Psoas muscle (tissue), 8 donors: ENCODE data around the gene CXCL12. TPM values are rescaled to one million over a fixed set of nuclear protein-coding genes. Genes with fewer than 3 reads are reported as not detected.

Source experiments
- ATAC-seq, 4 donors: fragments of 200-7000 bp; cut with Tn5 transposase; one replicate each; pipeline ENCODE4 v1.9.1; 2020; ENCODE audit warnings: moderate library complexity in 3 of 4, mild to moderate bottlenecking in 2 of 4
- DNase-seq, 2 donors: peaks; one replicate each; pipeline ENCODE4 v3.0.0-alpha.2; 2020
- H3K27ac ChIP-seq: fragments of 200-600 bp; one replicate; pipeline ENCODE4 v1.8.0; 2022
- H3K27me3 ChIP-seq, 3 donors: fragments of 200-600 bp in 1 of 3; one replicate each; pipeline versions ENCODE4 v1.6.1 to v1.8.0; 2013 to 2022; ENCODE audit warnings: low read length in 2 of 3, mild to moderate bottlenecking in 2 of 3, moderate library complexity in 1 of 3; ENCODE audit not compliant: insufficient read depth in 3 of 3
- H3K36me3 ChIP-seq, 2 donors: fragments of 200-600 bp in 1 of 2; one replicate each; pipeline versions ENCODE4 v1.6.1 to v1.8.0; 2013 to 2022; ENCODE audit warnings: low read depth in 1 of 2, mild to moderate bottlenecking in 1 of 2, moderate library complexity in 1 of 2; ENCODE audit not compliant: insufficient read depth in 1 of 2
- H3K4me1 ChIP-seq: fragments of 200-600 bp; one replicate; pipeline ENCODE4 v1.8.0; 2022
- H3K4me3 ChIP-seq: fragments of 200-600 bp; one replicate; pipeline ENCODE4 v1.8.0; 2022; ENCODE audit warnings: mild to moderate bottlenecking
- H3K9me3 ChIP-seq: fragments of 200-600 bp; one replicate; pipeline ENCODE4 v1.8.0; 2022
- WGBS, 3 donors: extraction: QIAGEN DNeasy Blood & Tissue Kit; methylation state at CpG; one replicate each; pipeline versions ENCODE4 v1.1.6 to v1.1.7; 2013; 5-methylcytosine and 5-hydroxymethylcytosine counted together
- intact Hi-C, 2 donors: fragments of 100-400 bp; cut with DNase I; formaldehyde crosslinking; loops; one replicate each; pipeline versions ENCODE4 v1.11.0 to v1.14.2; 2022
- polyA plus RNA-seq, 3 donors: library from polyadenylated mRNA; stranded (reverse); fragments of 200-250 nt; gene quantifications; one replicate each; pipeline ENCODE4 v1.2.3, GENCODE V29; 2013
- total RNA-seq, 4 donors: library from RNA; stranded (reverse); fragmentation: NEBNext Ultra II Directional in 2 of 4; extraction: Animal tissue kit (Norgen Biotek cat#: 25700) in 2 of 4; gene quantifications; one replicate each; pipeline versions ENCODE4 v1.2.1 to v1.2.4, GENCODE V29; 2021 to 2023
- TF ChIP-seq, protein P1 (sequence below): fragments of 200-600 bp; IDR thresholded peaks from one replicate; pipeline ENCODE4 v1.8.0; 2022; ENCODE audit warnings: antibody characterized with exemption
- donor health status: healthy with polysubstance abuse.
- donor health status: DM: no; HTN: no; CAD: no; lungs with moderate emphysema.
- donor health status: Bipolar disorder and iron deficiency.
- donor health status: healthy.
- donor health status: DM: yes; HTN: yes; CAD: no.
- donor health status: DM: no; HTN: no; CAD: no.
- donor health status: DM: no; HTN: no; CAD: no.
- donor health status: DM: yes; HTN: yes; CAD: no.

CXCL12 gene
- total and polyA plus RNA-seq, 7 donors = 16.1 to 84.4 (median 40.4) TPM

DNA sequence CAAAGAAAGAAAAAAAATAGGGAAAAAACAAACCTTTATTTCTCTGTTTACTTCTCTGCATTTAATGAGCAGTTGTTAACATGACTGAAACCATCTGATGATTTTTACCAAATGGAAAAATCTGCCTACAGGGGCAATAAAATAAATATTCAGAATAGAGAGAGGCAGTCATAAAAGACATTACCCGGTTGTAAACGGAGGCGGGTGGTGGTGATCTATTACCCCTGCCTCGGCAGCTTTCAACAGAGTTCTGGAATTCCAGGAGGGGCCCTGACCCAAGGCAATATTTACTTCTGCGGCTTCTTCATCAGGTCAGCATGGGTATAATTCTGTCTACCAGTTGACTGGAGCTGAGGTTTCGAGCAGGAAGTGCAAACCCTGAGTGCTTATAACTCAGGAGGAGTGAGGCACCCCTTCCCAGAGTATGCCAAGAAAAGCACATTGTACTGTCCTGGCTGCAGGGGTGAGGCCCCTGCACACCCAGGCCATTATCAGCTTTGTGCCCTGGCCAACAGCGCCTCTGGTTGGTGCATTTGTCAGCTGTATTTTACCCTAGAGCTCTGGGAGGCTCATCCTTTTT lies 8.2 kb upstream of the CXCL12 start:
- Histone ChIP-seq H3K36me3 (no peaks in the 10 kb centered on the region), H3K9me3 (no peaks in the 10 kb centered on the region), H3K4me1 (peaks cover 3% of the 10 kb centered on the region), H3K4me3 (no peak overlapping the region), H3K27ac (no peak overlapping the region), H3K27me3 (no peaks in the 10 kb centered on the region)
- WGBS, 3 donors = 83 to 90% (median 87%) methylated on average over 7 of the region's 7 CpGs
- intact Hi-C loops = no loop called here
- TF ChIP-seq, protein P1, sequence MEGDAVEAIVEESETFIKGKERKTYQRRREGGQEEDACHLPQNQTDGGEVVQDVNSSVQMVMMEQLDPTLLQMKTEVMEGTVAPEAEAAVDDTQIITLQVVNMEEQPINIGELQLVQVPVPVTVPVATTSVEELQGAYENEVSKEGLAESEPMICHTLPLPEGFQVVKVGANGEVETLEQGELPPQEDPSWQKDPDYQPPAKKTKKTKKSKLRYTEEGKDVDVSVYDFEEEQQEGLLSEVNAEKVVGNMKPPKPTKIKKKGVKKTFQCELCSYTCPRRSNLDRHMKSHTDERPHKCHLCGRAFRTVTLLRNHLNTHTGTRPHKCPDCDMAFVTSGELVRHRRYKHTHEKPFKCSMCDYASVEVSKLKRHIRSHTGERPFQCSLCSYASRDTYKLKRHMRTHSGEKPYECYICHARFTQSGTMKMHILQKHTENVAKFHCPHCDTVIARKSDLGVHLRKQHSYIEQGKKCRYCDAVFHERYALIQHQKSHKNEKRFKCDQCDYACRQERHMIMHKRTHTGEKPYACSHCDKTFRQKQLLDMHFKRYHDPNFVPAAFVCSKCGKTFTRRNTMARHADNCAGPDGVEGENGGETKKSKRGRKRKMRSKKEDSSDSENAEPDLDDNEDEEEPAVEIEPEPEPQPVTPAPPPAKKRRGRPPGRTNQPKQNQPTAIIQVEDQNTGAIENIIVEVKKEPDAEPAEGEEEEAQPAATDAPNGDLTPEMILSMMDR = no peak
- ATAC-seq = no peak
- no peak for DNase-seq

DNA sequence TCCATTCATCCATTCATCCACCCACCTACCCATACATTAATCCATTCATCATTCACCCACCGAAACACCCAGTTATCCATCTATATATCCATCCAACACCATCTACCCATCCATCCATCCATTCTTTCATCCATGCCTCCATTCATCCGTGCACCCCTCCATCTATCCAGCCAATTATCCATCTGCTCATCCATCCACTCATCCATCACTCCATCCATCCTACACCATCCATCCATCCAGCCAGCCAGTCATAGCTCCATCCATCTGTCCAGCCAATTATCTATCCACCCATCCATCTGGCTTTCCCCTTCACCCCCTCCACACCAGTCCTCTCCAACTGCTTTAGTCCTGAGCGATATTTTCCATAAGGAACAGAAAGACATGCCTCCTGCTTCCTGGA lies 7.5 kb upstream of the CXCL12 start:
- TF ChIP-seq, protein P1 = no peak
- Histone ChIP-seq H3K4me3 (no peak overlapping the region), H3K27me3 (no peaks in the 10 kb centered on the region), H3K9me3 (no peaks in the 10 kb centered on the region), H3K27ac (no peak overlapping the region), H3K36me3 (no peaks in the 10 kb centered on the region), H3K4me1 (peaks cover 3% of the 10 kb centered on the region)
- DNase-seq (no peak), ATAC-seq (no peak)
- intact Hi-C loops = no loop called here
- 72 to 95% (median 81%) methylated on average over 3 of the region's 3 CpGs for WGBS, 3 donors

DNA sequence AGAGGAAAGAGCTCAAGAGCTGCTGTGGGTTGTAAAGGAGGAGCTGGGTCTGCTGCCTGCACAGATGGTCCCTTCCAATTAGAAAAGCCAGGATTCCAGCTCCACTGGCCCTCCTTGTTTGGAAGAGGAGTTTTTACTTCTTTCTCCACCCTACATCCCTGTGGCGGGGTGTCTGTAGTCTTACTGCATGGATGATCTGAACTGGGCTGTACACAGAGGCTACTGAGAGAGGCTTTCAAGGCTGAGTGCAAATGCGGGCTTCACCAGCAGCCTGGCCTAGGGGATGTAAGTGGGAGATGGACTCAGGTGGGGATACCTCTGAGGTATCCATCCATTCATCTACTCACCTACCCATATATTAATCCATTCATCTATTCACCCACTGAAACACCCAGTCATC lies 7.1 kb upstream of the CXCL12 start:
- Histone ChIP-seq H3K4me1 (peaks cover 5% of the 10 kb centered on the region), H3K4me3 (no peak overlapping the region), H3K36me3 (no peaks in the 10 kb centered on the region), H3K27ac (no peak overlapping the region), H3K27me3 (no peaks in the 10 kb centered on the region), H3K9me3 (no peaks in the 10 kb centered on the region)
- 96 to 100% (median 100%) methylated on average over 1 to 2 of the region's 2 CpGs for WGBS, 3 donors
- intact Hi-C loops = no loop called here
- no peak for DNase-seq
- no peak for ATAC-seq
- TF ChIP-seq, protein P1 = no peak

DNA sequence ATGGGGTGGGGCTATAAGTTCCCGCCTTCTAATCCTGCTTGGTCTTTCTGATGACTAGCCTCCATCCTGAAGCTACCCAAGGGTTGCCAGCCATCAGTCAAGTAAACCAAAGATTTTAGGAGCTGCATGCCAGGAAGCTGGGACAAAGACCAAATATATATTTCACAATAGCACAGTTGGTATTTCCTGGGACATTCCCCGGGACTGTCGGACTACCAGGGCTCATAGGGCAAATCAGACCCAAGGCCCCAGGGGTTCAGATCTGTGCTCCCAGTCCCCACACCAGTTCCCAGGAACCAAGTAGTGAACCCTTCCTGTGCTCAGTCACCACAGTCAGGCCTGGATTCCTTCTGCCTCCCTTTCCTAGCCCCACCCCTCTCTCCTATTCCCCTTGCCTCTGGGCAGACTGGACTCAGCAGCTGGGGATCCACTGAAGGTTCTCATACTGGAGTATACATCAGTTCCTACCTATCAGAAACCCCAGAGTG lies 5.7 kb upstream of the CXCL12 start:
- H3K4me3 ChIP-seq = no peak overlapping the region
- DNase-seq = no peak
- WGBS, 3 donors = 59 to 90% (median 78%) methylated on average over 3 of the region's 3 CpGs
- no peak overlapping the region for H3K27ac ChIP-seq
- no peak for ATAC-seq
- no peaks in the 10 kb centered on the region for H3K9me3 ChIP-seq
- intact Hi-C loops = no loop called here
- no peaks in the 10 kb centered on the region for H3K36me3 ChIP-seq
- no peaks in the 10 kb centered on the region for H3K27me3 ChIP-seq
- TF ChIP-seq, protein P1 = no peak
- peaks cover 8% of the 10 kb centered on the region for H3K4me1 ChIP-seq

DNA sequence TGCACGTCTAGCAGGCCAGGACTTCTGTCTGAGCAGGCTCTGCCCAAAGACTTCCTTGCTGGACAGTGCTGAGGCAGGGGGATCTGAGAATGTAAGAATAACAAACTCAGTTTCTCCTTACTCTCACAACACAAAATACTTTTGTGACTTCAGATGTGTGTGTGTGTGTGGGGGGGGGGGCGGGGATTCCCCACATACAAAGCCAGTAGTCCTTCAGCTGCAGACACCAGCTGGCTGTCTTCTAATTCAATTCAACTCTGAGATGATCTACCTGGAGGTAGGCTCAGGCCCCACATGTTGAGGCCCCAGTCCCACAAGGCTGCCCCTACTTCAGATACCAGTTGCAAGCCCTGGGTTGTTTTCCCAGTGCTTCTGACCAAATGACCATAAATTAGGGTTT lies 4.7 kb upstream of the CXCL12 start:
- Histone ChIP-seq H3K27me3 (no peaks in the 10 kb centered on the region), H3K27ac (no peak overlapping the region), H3K36me3 (no peaks in the 10 kb centered on the region), H3K4me1 (peaks cover 8% of the 10 kb centered on the region), H3K9me3 (no peaks in the 10 kb centered on the region), H3K4me3 (no peak overlapping the region)
- intact Hi-C loops = loop anchor here in 1 of 2 donors (5.0 kb wide), 1 partner anchor 717 kb away; no protein-coding TSS in a partner anchor
- TF ChIP-seq, protein P1 = no peak
- ATAC-seq = no peak
- WGBS, 3 donors = 29 to 63% (median 34%) methylated on average over 2 of the region's 2 CpGs
- DNase-seq = no peak
